ENCODE measurements around the gene DNAH8.
A peak's percentile ranks its signal among the peaks of the same experiment; 100 is the strongest.

DNAH8 gene

DNA sequence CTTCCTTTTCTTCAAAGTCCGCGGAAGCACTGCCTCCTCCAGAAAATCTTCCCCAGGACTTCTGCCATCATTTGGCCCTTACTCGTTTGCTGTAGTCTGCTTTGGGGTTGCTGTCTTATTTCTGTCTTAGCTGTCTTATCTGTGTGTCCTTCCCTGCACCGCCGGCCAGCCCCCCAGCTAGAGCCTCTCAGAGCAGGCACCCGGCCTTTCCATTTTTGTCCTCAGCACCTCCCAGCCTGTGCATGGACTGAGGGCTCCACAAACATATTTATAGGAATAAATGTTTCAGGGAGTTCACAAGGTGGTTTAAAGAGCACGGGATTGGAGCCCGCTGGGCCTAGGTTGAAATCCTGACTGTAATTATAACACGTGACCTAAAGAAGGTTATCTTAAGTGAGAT lies 341.6 kb downstream of the DNAH8 start:
- Histone ChIP-seq H4K8ac (ENCODE audit: low read depth, low read length) (no peak overlapping the region), H2AK5ac (ENCODE audit: low read length) (no peak overlapping the region), H3K9me3 (ENCODE audit: insufficient read depth, low read depth, low read length) (no peaks in the 10 kb centered on the region), H3K4me3 (ENCODE audit: low read depth, low read length) (no peak overlapping the region), H4K91ac (ENCODE audit: low read depth, low read length) (no peak overlapping the region), H3K4me1 (ENCODE audit: control insufficient read depth in 1 of 2, insufficient read depth in 2 of 2, low read length in 2 of 2) (peaks cover 2 to 9% of the 10 kb centered on the region in 2 experiments), H3K4me2 (ENCODE audit: low read length) (no peak overlapping the region), H2BK12ac (ENCODE audit: low read length) (no peak overlapping the region), H3K23ac (ENCODE audit: low read length) (no peak overlapping the region), H3K4ac (ENCODE audit: low read depth, low read length) (no peak overlapping the region), H3K79me1 (ENCODE audit: low read length) (no peaks in the 10 kb centered on the region), H2AFZ (ENCODE audit: insufficient read depth, low read length, poor library complexity) (no peak overlapping the region), H3K14ac (ENCODE audit: low read length) (no peak overlapping the region), H2BK5ac (ENCODE audit: low read depth, low read length, poor library complexity) (no peak overlapping the region), H3K27ac (ENCODE audit: low read depth, low read length) (no peak overlapping the region), H3K79me2 (ENCODE audit: control insufficient read depth, insufficient read depth, low read length, poor library complexity) (no peaks in the 10 kb centered on the region), H4K12ac (ENCODE audit: low read depth, low read length) (no peak overlapping the region), H3K27me3 (ENCODE audit: insufficient read depth, low read length) (no peaks in the 10 kb centered on the region), H3K18ac (ENCODE audit: low read length) (no peak overlapping the region), H3K9ac (ENCODE audit: low read length) (no peak overlapping the region), H2BK120ac (ENCODE audit: insufficient read depth, low read length, poor library complexity) (no peak overlapping the region), H3K36me3 (ENCODE audit: control insufficient read depth in 1 of 2, insufficient read depth in 2 of 2, low read length in 2 of 2) (no peaks in the 10 kb centered on the region)
- WGBS (ENCODE audit: extremely low coverage, insufficient coverage, insufficient read length) = no CpG with 5 or more reads among the region's 9 CpGs
- peak in 1 of 2 donors; percentile 1 for DNase-seq

DNA sequence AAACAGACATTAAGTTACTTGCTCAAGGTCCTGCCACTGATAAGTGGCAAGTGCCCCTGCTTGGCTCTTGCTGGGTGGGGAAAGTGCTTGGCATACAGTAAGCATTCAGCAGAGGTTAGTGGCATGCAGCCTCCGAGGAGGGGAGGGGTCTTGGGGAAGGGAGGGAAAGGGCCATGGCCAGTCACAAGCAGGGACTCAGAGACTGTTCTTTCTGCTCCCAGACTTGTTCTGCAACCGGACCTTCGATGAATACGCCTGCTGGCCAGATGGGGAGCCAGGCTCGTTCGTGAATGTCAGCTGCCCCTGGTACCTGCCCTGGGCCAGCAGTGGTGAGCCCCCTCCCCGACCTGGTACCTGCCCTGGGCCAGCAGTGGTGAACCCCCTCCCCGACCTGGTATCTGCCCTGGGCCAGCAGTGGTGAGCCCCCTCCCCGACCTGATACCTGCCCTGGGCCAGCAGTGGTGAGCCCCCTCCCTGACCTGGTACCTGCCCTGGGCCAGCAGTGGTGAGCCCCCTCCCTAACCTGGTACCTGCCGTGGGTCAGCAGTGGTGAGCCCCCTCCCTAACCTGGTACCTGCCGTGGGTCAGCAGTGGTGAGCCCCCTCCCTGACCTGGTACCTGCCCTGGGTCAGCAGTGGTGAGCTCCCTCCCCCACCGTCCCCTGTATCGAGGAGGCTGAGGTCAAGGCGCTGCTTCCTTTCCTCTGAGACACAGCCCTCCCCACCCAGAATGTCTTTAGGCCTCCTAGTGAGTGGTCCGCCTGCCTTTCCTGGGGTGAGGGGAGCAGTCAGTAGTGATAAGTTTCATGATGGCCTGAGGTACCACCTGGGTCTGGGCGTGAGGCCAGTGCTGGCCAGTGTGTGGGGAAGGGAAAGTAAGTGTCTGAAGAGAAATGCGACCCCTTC lies 342.4 kb downstream of the DNAH8 start:
- H3K79me2 ChIP-seq (ENCODE audit: control insufficient read depth, insufficient read depth, low read length, poor library complexity) = no peaks in the 10 kb centered on the region
- no peaks in the 10 kb centered on the region for H3K36me3 ChIP-seq (ENCODE audit: control insufficient read depth in 1 of 2, insufficient read depth in 2 of 2, low read length in 2 of 2)
- H3K27me3 ChIP-seq (ENCODE audit: insufficient read depth, low read length) = no peaks in the 10 kb centered on the region
- no peak overlapping the region for H3K27ac ChIP-seq (ENCODE audit: low read depth, low read length)
- H3K79me1 ChIP-seq (ENCODE audit: low read length) = no peaks in the 10 kb centered on the region
- H2BK5ac ChIP-seq (ENCODE audit: low read depth, low read length, poor library complexity) = no peak overlapping the region
- no peak overlapping the region for H3K14ac ChIP-seq (ENCODE audit: low read length)
- no peak for DNase-seq
- H4K12ac ChIP-seq (ENCODE audit: low read depth, low read length) = no peak overlapping the region
- no peak overlapping the region for H3K4me2 ChIP-seq (ENCODE audit: low read length)
- H2BK120ac ChIP-seq (ENCODE audit: insufficient read depth, low read length, poor library complexity) = no peak overlapping the region
- no peak overlapping the region for H2AK5ac ChIP-seq (ENCODE audit: low read length)
- no peak overlapping the region for H2AFZ ChIP-seq (ENCODE audit: insufficient read depth, low read length, poor library complexity)
- H2BK12ac ChIP-seq (ENCODE audit: low read length) = no peak overlapping the region
- H3K9me3 ChIP-seq (ENCODE audit: insufficient read depth, low read depth, low read length) = no peaks in the 10 kb centered on the region
- no peak overlapping the region for H3K23ac ChIP-seq (ENCODE audit: low read length)
- H4K91ac ChIP-seq (ENCODE audit: low read depth, low read length) = no peak overlapping the region
- no CpG with 5 or more reads among the region's 17 CpGs for WGBS (ENCODE audit: extremely low coverage, insufficient coverage, insufficient read length)
- H4K8ac ChIP-seq (ENCODE audit: low read depth, low read length) = no peak overlapping the region
- peaks cover 0 to 6% of the 10 kb centered on the region in 2 experiments for H3K4me1 ChIP-seq (ENCODE audit: control insufficient read depth in 1 of 2, insufficient read depth in 2 of 2, low read length in 2 of 2)
- H3K4ac ChIP-seq (ENCODE audit: low read depth, low read length) = no peak overlapping the region
- no peak overlapping the region for H3K4me3 ChIP-seq (ENCODE audit: low read depth, low read length)
- H3K9ac ChIP-seq (ENCODE audit: low read length) = no peak overlapping the region
- no peak overlapping the region for H3K18ac ChIP-seq (ENCODE audit: low read length)

DNA sequence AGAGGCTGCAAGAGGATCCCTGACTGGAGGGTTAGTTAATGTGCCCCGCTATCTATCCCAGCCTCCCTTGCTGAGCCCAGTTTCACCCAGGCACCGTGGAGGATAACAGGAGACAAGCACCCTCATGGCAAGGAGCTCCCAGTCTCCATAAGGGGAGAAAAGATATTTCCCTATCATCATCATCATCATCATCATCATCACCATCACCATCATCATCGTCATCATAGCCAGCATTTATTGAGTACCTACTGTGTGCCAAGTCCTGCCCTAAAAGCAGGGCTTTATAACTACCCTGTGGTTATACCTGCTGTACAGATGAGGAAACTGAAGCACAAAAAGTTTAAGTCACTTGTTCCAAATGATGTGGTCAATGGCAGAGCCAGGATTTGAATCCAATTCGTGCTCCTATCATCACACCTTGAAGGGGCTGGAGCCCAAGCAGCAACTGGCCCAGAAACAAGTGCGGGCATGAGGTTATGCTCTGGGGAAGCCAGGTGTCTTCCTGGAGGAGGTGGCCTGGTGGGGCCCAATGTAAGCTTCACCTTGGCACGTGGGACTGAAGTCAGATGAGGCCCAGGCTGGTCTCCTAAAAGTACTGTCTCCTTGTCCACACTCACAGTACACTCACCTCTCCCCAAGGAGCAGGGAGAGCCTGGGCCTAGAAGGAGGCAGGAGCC lies 343.5 kb downstream of the DNAH8 start:
- Histone ChIP-seq H3K36me3 (ENCODE audit: control insufficient read depth in 1 of 2, insufficient read depth in 2 of 2, low read length in 2 of 2) (no peaks in the 10 kb centered on the region), H3K79me2 (ENCODE audit: control insufficient read depth, insufficient read depth, low read length, poor library complexity) (no peaks in the 10 kb centered on the region), H3K4me2 (ENCODE audit: low read length) (no peak overlapping the region), H3K4me3 (ENCODE audit: low read depth, low read length) (no peak overlapping the region), H2BK120ac (ENCODE audit: insufficient read depth, low read length, poor library complexity) (no peak overlapping the region), H2AK5ac (ENCODE audit: low read length) (no peak overlapping the region), H3K23ac (ENCODE audit: low read length) (no peak overlapping the region), H3K14ac (ENCODE audit: low read length) (no peak overlapping the region), H4K91ac (ENCODE audit: low read depth, low read length) (no peak overlapping the region), H3K9ac (ENCODE audit: low read length) (no peak overlapping the region), H3K27ac (ENCODE audit: low read depth, low read length) (no peak overlapping the region), H2BK5ac (ENCODE audit: low read depth, low read length, poor library complexity) (no peak overlapping the region), H2AFZ (ENCODE audit: insufficient read depth, low read length, poor library complexity) (no peak overlapping the region), H3K79me1 (ENCODE audit: low read length) (no peaks in the 10 kb centered on the region), H3K27me3 (ENCODE audit: insufficient read depth, low read length) (no peaks in the 10 kb centered on the region), H4K8ac (ENCODE audit: low read depth, low read length) (no peak overlapping the region), H3K4ac (ENCODE audit: low read depth, low read length) (no peak overlapping the region), H4K12ac (ENCODE audit: low read depth, low read length) (no peak overlapping the region), H3K9me3 (ENCODE audit: insufficient read depth, low read depth, low read length) (no peaks in the 10 kb centered on the region), H2BK12ac (ENCODE audit: low read length) (no peak overlapping the region), H3K4me1 (ENCODE audit: control insufficient read depth in 1 of 2, insufficient read depth in 2 of 2, low read length in 2 of 2) (peaks cover 0 to 6% of the 10 kb centered on the region in 2 experiments), H3K18ac (ENCODE audit: low read length) (no peak overlapping the region)
- WGBS (ENCODE audit: extremely low coverage, insufficient coverage, insufficient read length) = no CpG with 5 or more reads among the region's 6 CpGs
- no peak for DNase-seq

DNA sequence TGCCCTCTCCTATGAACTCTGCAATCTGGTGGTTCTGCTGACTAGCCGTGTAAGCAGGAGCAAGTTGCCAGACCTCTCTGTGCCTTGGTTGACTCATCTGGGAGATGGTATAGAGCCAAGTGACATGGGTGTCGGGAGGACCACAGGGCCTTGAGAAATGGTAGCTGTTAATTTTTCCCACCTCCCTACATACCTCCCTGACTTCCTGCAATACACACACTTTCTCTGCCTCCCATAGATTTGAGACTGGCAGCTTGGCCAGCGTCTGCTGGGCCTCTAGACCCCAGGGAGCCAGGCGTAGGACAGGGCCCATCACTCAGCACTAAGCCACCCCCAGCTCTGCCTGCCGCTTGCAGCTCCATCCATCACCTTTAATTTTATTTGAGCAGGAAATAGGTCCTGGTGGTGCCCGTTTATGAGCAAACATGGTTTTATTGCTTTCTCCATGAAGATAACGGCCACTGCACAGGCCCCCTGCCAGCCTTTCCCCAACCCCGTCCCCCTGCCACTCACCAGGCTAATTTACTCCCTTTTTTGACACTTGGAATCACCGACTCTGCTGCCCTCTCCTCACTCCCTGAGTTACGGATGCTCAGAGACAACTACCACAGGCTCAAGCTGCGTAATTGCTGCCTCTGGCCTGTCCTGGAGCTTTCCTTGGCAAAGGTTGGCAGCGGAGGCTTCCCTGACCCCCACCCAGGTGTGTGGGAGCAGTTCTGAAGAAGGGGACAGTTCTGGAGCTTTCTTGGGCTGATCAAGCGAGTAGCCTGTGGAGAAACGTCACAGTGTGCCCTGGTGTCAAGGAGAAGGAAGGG lies 344.6 kb downstream of the DNAH8 start:
- H3K4me1 ChIP-seq (ENCODE audit: control insufficient read depth in 1 of 2, insufficient read depth in 2 of 2, low read length in 2 of 2) = no peaks in the 10 kb centered on the region
- no peak overlapping the region for H3K27ac ChIP-seq (ENCODE audit: low read depth, low read length)
- H3K4me2 ChIP-seq (ENCODE audit: low read length) = no peak overlapping the region
- DNase-seq = no peak
- H2AFZ ChIP-seq (ENCODE audit: insufficient read depth, low read length, poor library complexity) = no peak overlapping the region
- H2AK5ac ChIP-seq (ENCODE audit: low read length) = no peak overlapping the region
- no peak overlapping the region for H3K9ac ChIP-seq (ENCODE audit: low read length)
- H3K14ac ChIP-seq (ENCODE audit: low read length) = no peak overlapping the region
- no peaks in the 10 kb centered on the region for H3K9me3 ChIP-seq (ENCODE audit: insufficient read depth, low read depth, low read length)
- H3K79me2 ChIP-seq (ENCODE audit: control insufficient read depth, insufficient read depth, low read length, poor library complexity) = no peaks in the 10 kb centered on the region
- WGBS (ENCODE audit: extremely low coverage, insufficient coverage, insufficient read length) = no CpG with 5 or more reads among the region's 14 CpGs
- H3K36me3 ChIP-seq (ENCODE audit: control insufficient read depth in 1 of 2, insufficient read depth in 2 of 2, low read length in 2 of 2) = no peaks in the 10 kb centered on the region
- H2BK12ac ChIP-seq (ENCODE audit: low read length) = no peak overlapping the region
- no peak overlapping the region for H4K91ac ChIP-seq (ENCODE audit: low read depth, low read length)
- H3K27me3 ChIP-seq (ENCODE audit: insufficient read depth, low read length) = no peaks in the 10 kb centered on the region
- H4K8ac ChIP-seq (ENCODE audit: low read depth, low read length) = no peak overlapping the region
- H3K79me1 ChIP-seq (ENCODE audit: low read length) = no peaks in the 10 kb centered on the region
- H2BK120ac ChIP-seq (ENCODE audit: insufficient read depth, low read length, poor library complexity) = no peak overlapping the region
- no peak overlapping the region for H3K18ac ChIP-seq (ENCODE audit: low read length)
- H3K4ac ChIP-seq (ENCODE audit: low read depth, low read length) = no peak overlapping the region
- H3K23ac ChIP-seq (ENCODE audit: low read length) = no peak overlapping the region
- no peak overlapping the region for H2BK5ac ChIP-seq (ENCODE audit: low read depth, low read length, poor library complexity)
- no peak overlapping the region for H4K12ac ChIP-seq (ENCODE audit: low read depth, low read length)
- H3K4me3 ChIP-seq (ENCODE audit: low read depth, low read length) = no peak overlapping the region

Data from trophoblast cell (in vitro differentiated cells and primary cell).